PC-9 (cell line): ENCODE data around the gene PLGLB1.
"Not testable (repeated sequence)": the region's sequence is repeated elsewhere in the genome, so short reads cannot be mapped to it uniquely, and the experiment has no call there.

Experiments
- EZH2 ChIP-seq: fragments of 200-600 bp; sonication (generic); IDR thresholded peaks from 2 replicates; pipeline ENCODE4 v1.8.0; 2017; ENCODE audit warnings: antibody characterized with exemption, low read depth
- TF ChIP-seq, protein P1 (sequence below): fragments of 200-600 bp; sonication (generic); conservative IDR thresholded peaks from 2 replicates; pipeline ENCODE4 v1.6.1; 2017; ENCODE audit warnings: mixed run types, antibody characterized with exemption, mild to moderate bottlenecking, moderate library complexity

DNA sequence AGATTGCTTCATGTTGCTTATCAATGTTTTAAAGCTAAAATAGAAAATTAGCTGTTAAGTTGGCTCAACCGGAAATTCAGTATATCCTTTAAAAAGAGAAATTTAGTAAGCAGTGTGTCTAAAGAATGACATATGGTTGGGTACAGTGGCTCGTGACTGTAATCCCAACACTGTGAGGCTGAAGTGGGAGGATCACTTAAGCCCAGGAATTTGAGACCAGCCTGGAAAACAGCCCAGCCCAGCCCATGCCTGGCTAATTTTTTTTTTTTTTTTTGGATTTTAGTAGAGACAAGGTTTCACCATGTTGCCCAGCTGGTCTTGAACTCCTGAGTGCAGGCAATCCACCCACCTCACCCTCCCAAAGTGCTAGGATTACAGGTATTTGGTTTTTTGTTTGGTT is 17.2 kb downstream of the PLGLB1 start:
- TF ChIP-seq, protein P1, sequence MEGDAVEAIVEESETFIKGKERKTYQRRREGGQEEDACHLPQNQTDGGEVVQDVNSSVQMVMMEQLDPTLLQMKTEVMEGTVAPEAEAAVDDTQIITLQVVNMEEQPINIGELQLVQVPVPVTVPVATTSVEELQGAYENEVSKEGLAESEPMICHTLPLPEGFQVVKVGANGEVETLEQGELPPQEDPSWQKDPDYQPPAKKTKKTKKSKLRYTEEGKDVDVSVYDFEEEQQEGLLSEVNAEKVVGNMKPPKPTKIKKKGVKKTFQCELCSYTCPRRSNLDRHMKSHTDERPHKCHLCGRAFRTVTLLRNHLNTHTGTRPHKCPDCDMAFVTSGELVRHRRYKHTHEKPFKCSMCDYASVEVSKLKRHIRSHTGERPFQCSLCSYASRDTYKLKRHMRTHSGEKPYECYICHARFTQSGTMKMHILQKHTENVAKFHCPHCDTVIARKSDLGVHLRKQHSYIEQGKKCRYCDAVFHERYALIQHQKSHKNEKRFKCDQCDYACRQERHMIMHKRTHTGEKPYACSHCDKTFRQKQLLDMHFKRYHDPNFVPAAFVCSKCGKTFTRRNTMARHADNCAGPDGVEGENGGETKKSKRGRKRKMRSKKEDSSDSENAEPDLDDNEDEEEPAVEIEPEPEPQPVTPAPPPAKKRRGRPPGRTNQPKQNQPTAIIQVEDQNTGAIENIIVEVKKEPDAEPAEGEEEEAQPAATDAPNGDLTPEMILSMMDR: not testable (repeated sequence)
- not testable (repeated sequence) for TF ChIP-seq EZH2
